Temporal lobe (tissue), 2 donors: Measurements from ENCODE around the gene PLCD4. TPM values are rescaled to one million over a fixed set of nuclear protein-coding genes. Genes with fewer than 3 reads are reported as not detected.

Source experiments
- small RNA-seq: library from RNA; depleted of rRNA; stranded (forward); fragments of <200 nt; gene quantifications from one replicate; pipeline ENCODE3, GENCODE V24; 2014; ENCODE audit warnings: low replicate concordance
- total RNA-seq: library from RNA; depleted of rRNA; stranded (reverse); fragments of >200 nt; gene quantifications from one replicate; pipeline ENCODE4 v1.2.3, GENCODE V29; 2014

Gene PLCD4
- total RNA-seq, 1 donor from 2014 or later, result 0.25 TPM

Small RNA genes within 50 kb of the gene (small RNA-seq; reads per million reads assigned to genes)
- gene RNU6-136P, result not detected

Other genes starting within 250 kb of the PLCD4 start
- 2.0 TPM for gene SLC11A1, start 225.6 kb upstream of the PLCD4 start, total RNA-seq
- gene CTDSP1, start 208.0 kb upstream of the PLCD4 start, total RNA-seq, result 8.6 TPM
- gene VIL1, start 188.8 kb upstream of the PLCD4 start, total RNA-seq, result not detected
- 32.5 TPM for gene USP37, start 39.5 kb upstream of the PLCD4 start, total RNA-seq
- 31.7 TPM for gene CNOT9, start 39.1 kb upstream of the PLCD4 start, total RNA-seq
- gene ZNF142, start 51.7 kb downstream of the PLCD4 start, total RNA-seq, result 13.8 TPM
- gene BCS1L, start 51.8 kb downstream of the PLCD4 start, total RNA-seq, result 23.6 TPM
- gene RNF25, start 64.1 kb downstream of the PLCD4 start, total RNA-seq, result 15.5 TPM
- 15.5 TPM for gene STK36, start 64.2 kb downstream of the PLCD4 start, total RNA-seq
- 9.6 TPM for gene TTLL4, start 102.9 kb downstream of the PLCD4 start, total RNA-seq
- gene CYP27A1, start 174.2 kb downstream of the PLCD4 start, total RNA-seq, result 4.4 TPM
- not detected for gene PRKAG3, start 223.9 kb downstream of the PLCD4 start, total RNA-seq